ENCODE results near the gene C1QTNF8. TPM values are rescaled to one million over a fixed set of nuclear protein-coding genes. Genes with fewer than 3 reads are reported as not detected.

Gene C1QTNF8
- total RNA-seq, 1 experiment from 2014 or later: not detected

DNA sequence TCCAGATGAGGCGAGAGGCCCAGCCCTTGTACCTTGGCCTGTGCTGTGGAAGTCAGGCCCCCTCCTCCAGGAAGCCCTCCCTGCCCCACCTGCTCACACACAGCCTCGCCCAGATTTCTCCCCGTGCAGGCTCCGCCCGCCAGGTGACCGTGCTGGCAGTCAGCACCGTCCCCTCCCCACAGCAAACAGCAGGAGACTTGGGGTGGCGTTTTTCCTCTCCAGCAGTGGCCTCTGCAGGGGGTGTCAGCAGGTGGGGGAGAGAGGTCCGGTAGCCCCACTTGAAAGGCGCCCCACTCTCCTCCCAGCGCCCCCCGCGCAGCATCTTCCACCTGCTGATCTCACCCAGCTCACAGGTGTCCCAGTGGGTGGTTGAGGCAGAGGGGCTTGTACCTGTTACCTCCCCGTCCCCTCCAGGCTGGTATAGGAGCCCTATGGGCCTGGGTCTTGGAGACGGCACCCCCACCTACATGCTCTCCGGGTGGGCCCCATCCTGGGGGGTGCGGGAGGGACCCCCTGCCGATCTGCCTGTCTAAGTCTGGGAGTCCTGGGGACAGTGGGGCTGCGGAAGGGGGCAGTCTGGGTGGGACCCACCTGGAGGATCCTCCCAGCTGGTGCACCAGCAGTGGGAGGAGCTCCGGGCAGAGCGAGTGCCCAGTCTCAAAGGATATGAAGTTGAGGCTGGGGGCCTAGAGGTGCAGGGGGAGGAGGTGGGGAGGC lies 4.2 kb upstream of the C1QTNF8 start:
- ChIA-PET CTCF (no interaction called here), POLR2A (ENCODE audit: unreplicated experiment) (no interaction called here)
- H3K27me3 ChIP-seq (ENCODE audit: insufficient read depth, low read depth): peaks cover 65% of the 10 kb centered on the region
- no peak overlapping the region for H3K4me2 ChIP-seq
- H4K20me1 ChIP-seq (ENCODE audit: insufficient read depth): no peaks in the 10 kb centered on the region; the same call in 1 of the 2 replicates
- no peak for DNase-seq
- TF ChIP-seq, protein P1, sequence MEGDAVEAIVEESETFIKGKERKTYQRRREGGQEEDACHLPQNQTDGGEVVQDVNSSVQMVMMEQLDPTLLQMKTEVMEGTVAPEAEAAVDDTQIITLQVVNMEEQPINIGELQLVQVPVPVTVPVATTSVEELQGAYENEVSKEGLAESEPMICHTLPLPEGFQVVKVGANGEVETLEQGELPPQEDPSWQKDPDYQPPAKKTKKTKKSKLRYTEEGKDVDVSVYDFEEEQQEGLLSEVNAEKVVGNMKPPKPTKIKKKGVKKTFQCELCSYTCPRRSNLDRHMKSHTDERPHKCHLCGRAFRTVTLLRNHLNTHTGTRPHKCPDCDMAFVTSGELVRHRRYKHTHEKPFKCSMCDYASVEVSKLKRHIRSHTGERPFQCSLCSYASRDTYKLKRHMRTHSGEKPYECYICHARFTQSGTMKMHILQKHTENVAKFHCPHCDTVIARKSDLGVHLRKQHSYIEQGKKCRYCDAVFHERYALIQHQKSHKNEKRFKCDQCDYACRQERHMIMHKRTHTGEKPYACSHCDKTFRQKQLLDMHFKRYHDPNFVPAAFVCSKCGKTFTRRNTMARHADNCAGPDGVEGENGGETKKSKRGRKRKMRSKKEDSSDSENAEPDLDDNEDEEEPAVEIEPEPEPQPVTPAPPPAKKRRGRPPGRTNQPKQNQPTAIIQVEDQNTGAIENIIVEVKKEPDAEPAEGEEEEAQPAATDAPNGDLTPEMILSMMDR (conservative IDR thresholded peaks at IDR 0.05): no peak
- TF ChIP-seq EZH2 (IDR thresholded peaks at IDR 0.05; ENCODE audit: low read depth): no peak
- H3K4me3 ChIP-seq: no peak overlapping the region
- no peak overlapping the region for H3K27ac ChIP-seq
- H2AFZ ChIP-seq: no peak overlapping the region
- no peaks in the 10 kb centered on the region for H3F3A ChIP-seq (ENCODE audit: insufficient read depth, low read depth)
- H3K79me2 ChIP-seq (ENCODE audit: low read depth): no peaks in the 10 kb centered on the region
- H3K9me2 ChIP-seq (ENCODE audit: insufficient read depth): no peaks in the 10 kb centered on the region
- intact Hi-C loops (cut with micrococcal nuclease; ENCODE audit: unreplicated experiment): no loop called here
- no peaks in the 10 kb centered on the region for H3K36me3 ChIP-seq (ENCODE audit: low read depth)
- no TSS peak for BruUV-seq (replicated peaks)
- H3K4me1 ChIP-seq (replicated peaks; ENCODE audit: insufficient read depth): no peaks in the 10 kb centered on the region
- no peaks in the 10 kb centered on the region for H3K9me3 ChIP-seq (ENCODE audit: insufficient read depth, low read depth)

DNA sequence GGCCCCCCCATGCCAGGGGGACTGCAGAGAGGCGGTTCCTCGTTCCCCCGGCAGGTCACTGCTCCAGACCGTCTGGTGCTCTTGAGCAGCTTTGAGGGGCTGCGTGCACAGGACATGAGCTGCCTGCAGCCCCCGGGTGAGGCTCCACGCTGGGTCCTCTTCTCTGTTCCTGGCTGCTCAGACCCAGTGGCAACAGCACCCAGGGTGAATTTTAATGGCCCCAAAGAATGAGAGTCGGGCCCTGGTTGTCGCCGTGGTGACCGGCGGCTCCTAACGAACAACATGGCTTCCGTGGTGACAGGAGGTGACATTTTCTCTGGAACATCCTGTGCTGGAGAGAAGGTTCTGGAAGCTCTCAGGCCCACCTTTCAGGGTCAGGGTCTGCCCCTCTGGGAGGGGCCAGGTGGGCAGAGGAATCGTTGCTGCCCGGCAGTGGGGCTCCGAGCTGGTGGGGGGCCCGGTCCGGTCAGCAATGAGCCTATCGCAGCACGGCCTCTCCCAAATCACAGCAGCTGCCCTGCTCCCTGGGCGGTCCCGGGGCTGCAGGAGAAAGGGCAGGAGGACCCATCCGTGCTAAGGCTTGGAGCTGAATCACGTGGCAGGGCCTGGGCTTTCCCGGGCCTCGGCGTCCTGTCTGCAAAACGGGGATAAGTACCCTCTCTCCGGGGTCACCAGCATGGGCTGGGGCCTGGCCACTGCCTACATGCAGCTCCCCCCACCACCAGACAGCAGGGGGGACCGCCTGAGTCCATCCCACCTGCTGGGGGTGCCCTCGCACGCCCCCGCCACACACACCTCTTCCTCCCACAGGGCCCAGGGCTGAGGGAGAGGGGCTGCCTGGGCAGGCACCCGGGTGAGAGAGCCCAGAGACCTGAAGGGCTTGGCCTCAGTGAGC lies 3.4 kb upstream of the C1QTNF8 start:
- no peak overlapping the region for H3K27ac ChIP-seq
- TF ChIP-seq, protein P1 (conservative IDR thresholded peaks at IDR 0.05): no peak
- no peak for TF ChIP-seq EZH2 (IDR thresholded peaks at IDR 0.05; ENCODE audit: low read depth)
- no peak overlapping the region for H2AFZ ChIP-seq
- no peaks in the 10 kb centered on the region for H3F3A ChIP-seq (ENCODE audit: insufficient read depth, low read depth)
- no peaks in the 10 kb centered on the region for H3K9me2 ChIP-seq (ENCODE audit: insufficient read depth)
- H3K4me3 ChIP-seq: no peak overlapping the region
- intact Hi-C loops (cut with micrococcal nuclease; ENCODE audit: unreplicated experiment): no loop called here
- ChIA-PET POLR2A (ENCODE audit: unreplicated experiment) (no interaction called here), CTCF (no interaction called here)
- H3K36me3 ChIP-seq (ENCODE audit: low read depth): no peaks in the 10 kb centered on the region
- no peak for DNase-seq
- no peaks in the 10 kb centered on the region for H3K9me3 ChIP-seq (ENCODE audit: insufficient read depth, low read depth)
- peaks cover 57% of the 10 kb centered on the region for H3K27me3 ChIP-seq (ENCODE audit: insufficient read depth, low read depth)
- no peaks in the 10 kb centered on the region; the same call in 1 of the 2 replicates for H4K20me1 ChIP-seq (ENCODE audit: insufficient read depth)
- no peaks in the 10 kb centered on the region for H3K4me1 ChIP-seq (replicated peaks; ENCODE audit: insufficient read depth)
- no TSS peak for BruUV-seq (replicated peaks)
- no peaks in the 10 kb centered on the region for H3K79me2 ChIP-seq (ENCODE audit: low read depth)
- H3K4me2 ChIP-seq: no peak overlapping the region

GRCh38 chr16:1098266-1098991 lies 2.4 kb upstream of the C1QTNF8 start:
- H3K9me2 ChIP-seq (ENCODE audit: insufficient read depth): no peaks in the 10 kb centered on the region
- DNase-seq: no peak
- H3K27me3 ChIP-seq (ENCODE audit: insufficient read depth, low read depth): peaks cover 47% of the 10 kb centered on the region
- intact Hi-C loops (cut with micrococcal nuclease; ENCODE audit: unreplicated experiment): no loop called here
- H3K4me2 ChIP-seq: no peak overlapping the region
- H3K79me2 ChIP-seq (ENCODE audit: low read depth): no peaks in the 10 kb centered on the region
- no peaks in the 10 kb centered on the region for H3F3A ChIP-seq (ENCODE audit: insufficient read depth, low read depth)
- BruUV-seq (replicated peaks): no TSS peak
- no peak overlapping the region for H3K4me3 ChIP-seq
- H3K4me1 ChIP-seq (replicated peaks; ENCODE audit: insufficient read depth): no peaks in the 10 kb centered on the region
- no peak overlapping the region for H3K27ac ChIP-seq
- no peaks in the 10 kb centered on the region for H3K36me3 ChIP-seq (ENCODE audit: low read depth)
- CTCF ChIA-PET: no interaction called here
- POLR2A ChIA-PET (ENCODE audit: unreplicated experiment): no interaction called here
- TF ChIP-seq, protein P1 (conservative IDR thresholded peaks at IDR 0.05): no peak
- no peak for TF ChIP-seq EZH2 (IDR thresholded peaks at IDR 0.05; ENCODE audit: low read depth)
- no peaks in the 10 kb centered on the region for H3K9me3 ChIP-seq (ENCODE audit: insufficient read depth, low read depth)
- H2AFZ ChIP-seq: no peak overlapping the region
- H4K20me1 ChIP-seq (ENCODE audit: insufficient read depth): no peaks in the 10 kb centered on the region; the same call in 1 of the 2 replicates

Measured in PC-9 (cell line).